Activated T-cell treated with anti-CD3 and anti-CD28 coated beads, Interleukin-2, amount 50 U/mL, for 72 hours (primary cell): Measurements from ENCODE around the gene RGPD4. TPM values are rescaled to one million over a fixed set of nuclear protein-coding genes. Genes with fewer than 3 reads are reported as not detected.
"Not testable (repeated sequence)": the region's sequence is repeated elsewhere in the genome, so short reads cannot be mapped to it uniquely, and the experiment has no call there.

ENCODE experiments used
- ATAC-seq, 2 donors: fragments of 150-1000 bp; cut with Tn5 transposase; replicated peaks in 1 of 2; 2 replicates each; pipeline ENCODE4 v1.10.0; 2021; ENCODE audit warnings: moderate library complexity in 2 of 2, mild to moderate bottlenecking in 1 of 2
- DNase-seq, 2 donors: peaks; one replicate each; pipeline ENCODE4 v3.0.0; 2021 to 2022; ENCODE audit warnings: mixed read lengths in 1 of 2
- H3K27ac Mint-ChIP-seq: one replicate; pipeline ENCODE4 v1.8.0; 2022; ENCODE audit warnings: mild to moderate bottlenecking, moderate library complexity, mixed read lengths
- H3K27me3 Mint-ChIP-seq: one replicate; pipeline ENCODE4 v1.8.0; 2022; ENCODE audit warnings: low read depth, mixed read lengths
- H3K36me3 Mint-ChIP-seq, 2 donors: one replicate each; pipeline ENCODE4 v1.8.0; 2022; ENCODE audit warnings: mixed read lengths in 2 of 2, mild to moderate bottlenecking in 1 of 2; ENCODE audit not compliant: insufficient read depth in 2 of 2
- H3K4me1 Mint-ChIP-seq: one replicate; pipeline ENCODE4 v1.8.0; 2022; ENCODE audit warnings: low read depth, mixed read lengths
- H3K4me3 Mint-ChIP-seq, 2 donors: one replicate each; pipeline ENCODE4 v1.8.0; 2022; ENCODE audit warnings: mild to moderate bottlenecking in 2 of 2, mixed read lengths in 2 of 2, moderate library complexity in 2 of 2
- H3K9me3 Mint-ChIP-seq, 2 donors: one replicate each; pipeline ENCODE4 v1.8.0; 2022; ENCODE audit warnings: mixed read lengths in 2 of 2
- total RNA-seq, 2 donors: library from RNA; stranded (reverse); gene quantifications; one replicate each; pipeline ENCODE4 v1.2.3, GENCODE V29; 2022

Gene RGPD4
- total RNA-seq, 2 donors from 2014 or later = not detected

DNA sequence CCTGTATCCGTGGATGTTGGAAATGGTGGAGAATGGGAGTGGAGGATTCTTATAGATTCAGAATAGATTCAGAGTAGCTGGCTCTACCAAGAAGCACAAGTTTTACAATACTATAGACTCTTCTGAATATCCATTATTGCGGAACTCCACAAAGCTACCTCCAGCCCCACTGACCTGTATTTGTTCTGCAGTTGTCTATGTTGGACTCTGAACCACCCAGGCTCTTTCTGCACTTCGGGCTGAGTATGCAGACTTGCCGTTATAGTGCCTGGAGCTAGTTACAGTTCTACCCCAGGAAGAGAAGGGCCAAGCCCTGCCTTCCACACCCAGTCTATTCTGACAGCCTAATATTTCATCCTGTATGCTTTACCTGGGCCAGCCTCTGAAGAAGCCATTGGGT, 4.4 kb upstream of the RGPD4 start:
- Mint-ChIP-seq H3K9me3 (peaks cover 0 to 1% of the 10 kb centered on the region in 2 donors), H3K36me3 (no peaks in the 10 kb centered on the region), H3K27ac (no peak overlapping the region), H3K4me3 (no peak overlapping the region), H3K27me3 (no peaks in the 10 kb centered on the region), H3K4me1 (no peaks in the 10 kb centered on the region)
- ATAC-seq (no peak), DNase-seq (no peak)

DNA sequence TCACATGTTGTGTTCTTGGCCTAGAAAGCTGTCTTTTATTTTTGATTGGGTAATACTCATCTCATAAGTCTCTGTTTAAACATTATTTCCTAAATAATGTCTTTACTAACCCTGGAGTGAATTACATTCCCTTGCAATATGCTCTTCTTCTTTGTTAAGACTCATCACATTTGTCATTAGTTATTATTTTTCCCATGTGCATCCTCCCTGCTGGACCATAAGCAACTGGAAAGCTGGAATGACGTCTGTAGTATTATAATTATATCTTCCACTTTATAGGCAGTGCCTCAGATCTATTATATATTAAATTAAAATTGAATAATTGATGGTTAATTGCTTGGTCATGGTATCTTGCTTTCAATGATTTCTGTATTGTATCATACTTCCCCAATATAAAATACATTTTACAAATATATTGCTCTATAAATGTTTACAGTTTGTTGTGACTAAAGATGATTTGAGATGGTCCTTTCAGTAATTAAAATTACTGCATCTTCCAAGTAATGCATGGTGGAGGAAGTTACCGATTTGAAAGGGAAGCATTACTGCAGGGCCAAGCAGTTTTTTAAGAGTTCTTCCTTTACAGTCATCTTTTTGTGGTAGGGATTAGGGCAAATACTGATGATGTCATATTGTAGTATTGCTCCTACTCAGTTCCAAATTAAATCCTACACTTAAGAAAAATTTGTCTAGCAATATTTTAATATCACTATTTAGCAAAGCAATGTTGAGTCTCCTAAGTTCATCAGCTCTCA, 2.1 kb upstream of the RGPD4 start:
- DNase-seq = no peak
- no peaks in the 10 kb centered on the region for H3K36me3 Mint-ChIP-seq
- no peaks in the 10 kb centered on the region for H3K4me1 Mint-ChIP-seq
- no peaks in the 10 kb centered on the region for H3K9me3 Mint-ChIP-seq
- ATAC-seq = no peak
- H3K27ac Mint-ChIP-seq = no peak overlapping the region
- no peak overlapping the region for H3K4me3 Mint-ChIP-seq
- no peaks in the 10 kb centered on the region for H3K27me3 Mint-ChIP-seq

DNA sequence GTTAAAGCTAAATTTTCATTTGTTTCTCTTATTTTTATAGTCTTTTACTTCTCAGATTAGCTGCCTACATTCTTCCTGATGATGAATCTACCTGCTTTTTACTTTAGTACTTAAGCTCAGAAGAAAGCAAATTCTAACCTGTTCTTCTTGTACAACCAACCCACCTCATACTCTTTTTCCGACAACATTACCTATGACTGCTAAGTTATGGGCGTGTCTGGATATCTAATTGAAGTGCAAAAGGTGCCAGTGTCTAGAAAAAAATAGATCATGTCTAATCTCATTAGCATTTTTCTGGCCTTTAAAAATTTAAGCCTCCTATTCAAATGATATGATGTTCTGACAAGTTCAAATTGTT, 1.5 kb upstream of the RGPD4 start:
- DNase-seq (no peak), ATAC-seq (no peak)
- Mint-ChIP-seq H3K9me3 (no peaks in the 10 kb centered on the region), H3K27me3 (no peaks in the 10 kb centered on the region), H3K4me1 (no peaks in the 10 kb centered on the region), H3K4me3 (no peak overlapping the region), H3K36me3 (no peaks in the 10 kb centered on the region), H3K27ac (no peak overlapping the region)

DNA sequence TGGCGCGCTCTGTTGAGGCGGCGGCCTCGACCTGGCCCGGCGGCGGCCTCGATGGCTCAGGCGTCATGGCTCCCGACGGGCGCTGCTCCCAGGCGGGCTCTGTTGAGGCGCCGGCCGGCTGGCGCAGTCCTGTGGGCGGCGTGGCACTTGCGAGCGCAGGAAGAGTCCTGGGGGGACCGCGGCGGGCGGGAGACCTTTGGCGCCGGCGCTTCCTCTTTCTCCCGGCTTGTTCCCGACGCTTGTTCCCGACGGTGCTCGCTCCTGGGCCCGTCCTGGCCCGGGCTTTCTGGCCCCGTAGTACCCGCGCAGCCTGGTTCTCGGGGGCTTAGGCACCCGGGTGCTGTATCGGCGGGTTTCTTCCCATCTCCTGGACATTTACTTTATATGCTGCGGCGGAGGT, 2.8 kb downstream of the RGPD4 start:
- not testable (repeated sequence) for H3K36me3 Mint-ChIP-seq, ATAC-seq, H3K27me3 Mint-ChIP-seq, DNase-seq, H3K4me3 Mint-ChIP-seq, H3K9me3 Mint-ChIP-seq, H3K4me1 Mint-ChIP-seq, H3K27ac Mint-ChIP-seq

DNA sequence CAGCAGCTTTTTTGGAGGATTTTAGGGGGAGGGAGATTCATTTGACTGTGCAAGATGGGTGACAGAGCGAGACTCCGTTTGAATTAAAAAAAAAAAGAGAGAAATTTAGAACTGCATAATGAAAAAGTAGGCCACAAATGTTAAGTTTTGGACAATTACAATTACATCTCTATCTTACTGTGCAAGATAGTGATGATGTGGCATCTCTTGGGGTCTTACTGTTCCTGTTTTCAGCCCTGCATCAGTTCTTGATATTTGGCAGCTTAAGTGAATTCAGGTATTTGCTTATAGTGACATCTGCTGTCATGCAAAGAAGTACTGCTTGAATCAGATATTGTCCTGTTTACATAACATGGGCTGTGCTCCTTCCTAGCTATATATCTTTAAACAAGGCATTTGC, 6.5 kb downstream of the RGPD4 start:
- H3K4me1 Mint-ChIP-seq, H3K27me3 Mint-ChIP-seq, DNase-seq, H3K36me3 Mint-ChIP-seq, H3K9me3 Mint-ChIP-seq, ATAC-seq, H3K4me3 Mint-ChIP-seq, H3K27ac Mint-ChIP-seq: not testable (repeated sequence)

DNA sequence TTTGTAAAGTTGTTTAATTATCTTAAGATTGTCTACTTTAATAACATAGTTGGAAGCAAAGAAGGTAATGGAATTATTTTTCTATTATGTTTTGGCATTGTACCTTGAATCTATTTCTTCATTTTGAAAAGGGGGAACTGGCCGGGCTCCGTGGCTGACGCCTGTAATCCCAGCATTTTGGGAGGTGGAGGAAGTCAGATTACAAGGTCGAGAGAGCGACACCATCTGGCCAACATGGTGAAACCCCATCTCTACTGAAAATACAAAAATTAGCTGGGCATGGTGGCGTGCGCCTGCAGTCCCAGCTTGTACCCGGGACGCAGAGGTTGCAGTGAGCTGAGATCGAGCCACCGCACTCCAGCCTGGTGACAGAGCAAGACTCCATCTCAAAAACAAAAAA, 6.9 kb downstream of the RGPD4 start:
- not testable (repeated sequence) for H3K9me3 Mint-ChIP-seq, H3K36me3 Mint-ChIP-seq, H3K4me3 Mint-ChIP-seq, DNase-seq, H3K4me1 Mint-ChIP-seq, ATAC-seq, H3K27me3 Mint-ChIP-seq, H3K27ac Mint-ChIP-seq

DNA sequence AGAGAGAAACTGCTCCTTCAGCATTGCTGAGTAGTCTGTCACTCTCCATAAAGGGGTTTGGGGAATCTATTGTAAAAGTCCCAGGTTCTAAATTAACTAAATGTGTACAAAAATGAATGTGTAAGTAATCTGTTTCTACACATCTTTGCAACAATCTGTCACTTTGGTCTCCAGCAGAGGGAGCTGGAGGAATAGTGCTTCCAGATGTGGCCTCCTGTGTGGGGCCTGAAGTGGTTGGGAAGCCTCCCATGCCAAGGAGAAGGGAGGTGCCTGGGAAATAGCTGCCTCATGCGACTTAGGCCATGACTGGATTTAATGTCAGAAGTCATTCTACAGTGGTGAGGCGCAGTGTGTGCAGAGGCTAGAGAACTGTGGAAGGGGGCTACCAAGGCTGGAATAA, 89.4 kb downstream of the RGPD4 start:
- not testable (repeated sequence) for H3K27ac Mint-ChIP-seq, H3K36me3 Mint-ChIP-seq, H3K9me3 Mint-ChIP-seq, H3K27me3 Mint-ChIP-seq, H3K4me3 Mint-ChIP-seq, H3K4me1 Mint-ChIP-seq, DNase-seq, ATAC-seq

DNA sequence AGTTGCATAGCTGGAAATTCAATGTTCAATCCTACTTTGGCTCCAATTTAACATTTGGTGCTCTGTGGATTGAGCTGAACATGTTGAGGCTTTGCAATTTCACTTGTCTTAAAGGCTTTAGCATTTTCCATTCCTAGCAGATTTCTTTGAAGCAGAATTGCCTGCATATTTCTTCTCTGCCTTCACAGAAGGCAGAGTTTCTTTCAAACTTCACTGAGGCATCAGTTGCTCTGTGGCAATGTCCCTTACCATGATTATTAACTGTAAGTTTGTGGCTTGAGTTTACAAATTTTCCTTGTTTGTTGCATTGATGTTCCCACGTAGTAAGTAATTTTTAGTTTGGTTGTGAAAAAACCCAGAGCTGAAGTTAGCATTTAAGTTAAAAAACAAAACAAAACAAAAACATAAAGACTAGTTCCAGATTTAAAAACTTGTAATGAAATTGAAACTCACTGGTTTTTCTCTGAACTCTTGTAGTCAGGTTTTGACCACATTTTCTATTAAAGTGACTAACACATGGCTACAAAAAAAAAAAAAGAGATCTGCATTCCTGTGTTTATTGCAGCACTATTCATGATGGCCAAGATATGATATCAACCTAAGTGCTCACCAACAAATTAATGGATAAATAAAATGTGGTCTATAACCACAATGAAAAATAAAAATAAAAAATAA, 90.1 kb downstream of the RGPD4 start:
- H3K27me3 Mint-ChIP-seq, H3K27ac Mint-ChIP-seq, H3K9me3 Mint-ChIP-seq, H3K4me1 Mint-ChIP-seq, DNase-seq, H3K36me3 Mint-ChIP-seq, ATAC-seq, H3K4me3 Mint-ChIP-seq: not testable (repeated sequence)

DNA sequence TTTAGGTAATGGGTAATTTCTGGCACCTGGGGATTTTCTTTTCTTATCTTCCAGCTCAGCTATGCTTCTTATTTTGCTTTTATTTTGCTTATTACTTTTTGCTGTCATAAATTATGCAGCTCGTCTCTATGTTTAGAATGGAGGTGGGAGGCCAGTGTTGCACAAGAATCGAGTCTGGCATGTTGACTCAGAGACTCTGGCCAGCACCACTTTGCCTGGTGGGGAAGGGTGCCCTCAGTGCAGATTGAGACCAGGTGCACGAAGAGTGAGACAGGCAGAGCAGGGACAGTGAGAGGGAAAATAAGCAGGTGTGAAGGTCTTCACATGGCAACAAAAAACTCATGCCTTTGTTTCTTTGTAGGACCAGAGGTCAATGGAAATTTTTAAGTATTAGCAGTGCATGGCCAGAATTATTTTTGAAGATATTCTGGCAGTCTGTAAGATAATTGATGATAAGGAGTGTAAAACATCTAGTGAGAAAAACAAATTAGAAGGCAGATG, 100.4 kb downstream of the RGPD4 start:
- Mint-ChIP-seq H3K9me3 (no peaks in the 10 kb centered on the region), H3K4me1 (no peaks in the 10 kb centered on the region), H3K36me3 (no peaks in the 10 kb centered on the region), H3K27ac (no peak overlapping the region), H3K4me3 (no peak overlapping the region), H3K27me3 (no peaks in the 10 kb centered on the region)
- ATAC-seq = no peak
- DNase-seq = no peak

DNA sequence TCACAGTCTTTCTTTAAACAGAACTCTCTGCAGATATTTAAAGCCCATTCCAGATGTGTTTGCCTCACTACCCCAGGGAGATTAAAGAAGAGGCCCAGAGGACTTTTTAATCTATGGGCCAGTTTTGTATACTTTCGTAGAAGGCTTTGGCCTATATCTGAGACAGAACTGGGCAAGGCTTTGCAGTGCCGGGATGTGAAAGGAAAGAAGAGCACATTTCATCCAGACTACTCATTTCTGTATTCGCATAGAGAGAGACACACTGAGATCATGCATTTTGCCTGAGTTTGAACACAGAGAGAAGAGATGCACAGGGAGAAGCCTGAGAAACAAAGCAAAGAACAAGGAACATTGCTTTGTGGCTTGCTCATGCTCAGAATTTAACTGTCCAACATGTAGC, 104.7 kb downstream of the RGPD4 start:
- Mint-ChIP-seq H3K4me1 (no peaks in the 10 kb centered on the region), H3K27me3 (no peaks in the 10 kb centered on the region), H3K9me3 (no peaks in the 10 kb centered on the region), H3K36me3 (no peaks in the 10 kb centered on the region), H3K27ac (no peak overlapping the region), H3K4me3 (no peak overlapping the region)
- DNase-seq (no peak), ATAC-seq (no peak)

DNA sequence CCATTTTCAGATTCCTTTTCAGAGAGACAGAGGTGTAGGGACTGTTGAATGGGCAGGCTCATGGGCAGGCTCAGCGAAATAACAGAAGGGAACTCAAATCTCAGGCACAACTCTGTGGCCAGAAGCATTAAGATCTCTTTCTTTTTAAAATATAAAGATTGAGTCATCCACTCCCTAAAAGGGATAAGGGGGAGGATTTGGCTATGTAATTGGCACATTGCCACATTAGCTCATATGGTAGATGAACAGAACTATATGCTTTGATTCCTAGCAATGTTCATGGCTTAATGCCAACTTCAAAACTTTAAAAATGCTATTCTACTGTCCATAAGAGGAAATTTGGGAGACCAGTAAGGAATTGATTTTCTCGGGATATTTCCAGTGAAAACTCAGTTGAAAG, 105.8 kb downstream of the RGPD4 start:
- Mint-ChIP-seq H3K27me3 (no peaks in the 10 kb centered on the region), H3K9me3 (no peaks in the 10 kb centered on the region), H3K27ac (no peak overlapping the region), H3K36me3 (no peaks in the 10 kb centered on the region), H3K4me3 (no peak overlapping the region), H3K4me1 (no peaks in the 10 kb centered on the region)
- no peak for ATAC-seq
- DNase-seq = no peak

DNA sequence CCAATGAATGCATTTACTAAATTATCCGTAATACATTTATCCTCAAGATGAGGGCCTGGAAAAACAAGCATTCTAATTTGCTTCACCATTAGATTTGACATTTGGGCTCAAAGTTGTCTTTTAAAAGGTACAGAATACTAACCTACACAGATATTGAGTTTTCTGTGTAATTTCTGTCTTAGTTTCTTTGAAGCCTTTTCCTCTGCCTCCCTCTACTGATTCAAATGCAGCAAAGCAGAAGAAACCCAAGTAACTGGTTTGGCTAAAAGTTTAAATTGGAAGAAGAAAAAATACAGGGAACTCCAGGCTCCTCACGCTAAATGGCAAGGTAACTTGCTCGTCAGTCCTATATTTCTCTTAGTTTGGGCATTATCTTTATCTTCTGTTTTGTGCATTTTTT, 106.3 kb downstream of the RGPD4 start:
- DNase-seq = no peak
- Mint-ChIP-seq H3K27ac (no peak overlapping the region), H3K36me3 (no peaks in the 10 kb centered on the region), H3K4me1 (no peaks in the 10 kb centered on the region), H3K27me3 (no peaks in the 10 kb centered on the region), H3K4me3 (no peak overlapping the region), H3K9me3 (no peaks in the 10 kb centered on the region)
- no peak for ATAC-seq

DNA sequence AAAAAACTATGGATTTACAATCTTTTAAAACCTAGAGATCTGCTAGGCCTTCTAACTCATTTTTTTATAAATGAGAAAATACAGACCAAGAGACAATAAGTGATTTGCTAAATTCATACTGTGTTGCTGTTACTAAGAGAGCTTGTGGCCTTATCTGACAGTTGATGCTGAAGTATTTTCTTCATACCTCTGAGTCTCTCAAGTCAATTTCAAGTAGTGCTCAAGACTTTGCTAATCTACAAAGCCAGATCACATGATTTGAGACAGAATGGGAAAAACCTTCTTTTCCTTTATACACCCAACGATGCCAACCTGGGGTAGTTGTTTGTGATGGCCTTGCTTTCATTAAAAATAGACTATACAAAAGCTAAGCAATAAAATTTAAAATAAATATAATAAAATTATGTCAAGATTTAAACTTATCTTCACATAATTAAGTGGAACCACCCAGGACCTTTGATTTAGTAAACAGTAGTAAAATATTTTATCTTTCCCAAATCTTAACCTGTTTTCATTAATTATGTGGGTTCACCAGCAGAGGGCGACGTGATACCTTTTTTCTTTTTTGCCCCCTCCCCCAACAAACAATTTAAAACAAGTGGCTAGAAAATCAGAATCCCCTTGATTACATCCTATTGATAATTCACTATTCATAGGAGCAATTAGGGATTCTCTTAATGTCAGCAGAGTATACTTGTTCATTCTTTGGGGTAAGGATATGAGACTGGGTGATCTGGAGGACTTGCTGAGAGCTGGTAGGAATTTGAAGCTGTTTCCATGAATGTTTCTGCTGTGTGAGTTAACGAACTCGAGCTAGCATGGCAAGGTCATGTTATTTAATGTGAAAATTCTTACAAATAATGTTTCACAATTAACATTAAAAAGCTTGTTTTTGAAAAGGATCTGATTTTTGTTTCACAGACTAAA, 110.0 kb downstream of the RGPD4 start:
- no peaks in the 10 kb centered on the region for H3K27me3 Mint-ChIP-seq

More for the DNA sequence above, 110.0 kb downstream of the RGPD4 start:
- ATAC-seq (no peak), DNase-seq (peak; percentile 1)
- no peak overlapping the region for H3K27ac Mint-ChIP-seq
- H3K4me1 Mint-ChIP-seq = no peaks in the 10 kb centered on the region
- H3K9me3 Mint-ChIP-seq = no peaks in the 10 kb centered on the region
- H3K36me3 Mint-ChIP-seq = no peaks in the 10 kb centered on the region
- no peak overlapping the region for H3K4me3 Mint-ChIP-seq
